GM12873 (cell line): ENCODE data around the gene SERTAD3.

Source experiments
- TF ChIP-seq, protein P1 (sequence below): IDR thresholded peaks from 2 replicates; pipeline ENCODE4 v1.5.1; 2012; ENCODE audit warnings: low read depth, mild to moderate bottlenecking, moderate library complexity, low read length, control low read depth; ENCODE audit not compliant: insufficient read depth; ENCODE audit errors: missing control alignments

The SERTAD3 gene

DNA sequence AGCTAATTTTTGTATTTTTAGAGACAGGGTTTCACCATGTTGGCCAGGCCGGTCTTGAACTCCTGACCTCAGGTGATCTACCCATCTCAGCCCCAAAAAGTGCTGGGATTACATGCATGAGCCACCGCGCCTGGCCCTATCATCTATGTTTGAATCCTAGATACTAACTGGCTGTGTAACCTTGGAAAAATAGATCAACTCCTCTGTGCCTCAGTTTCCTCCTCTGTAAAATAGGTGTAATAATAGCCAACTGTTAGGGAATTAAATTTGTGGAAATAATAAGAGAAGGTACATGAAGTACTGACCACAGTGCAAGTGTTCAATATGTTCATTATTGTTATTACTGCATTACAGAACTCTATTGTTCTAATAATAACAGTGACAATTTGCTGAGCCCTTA, 27.0 kb upstream of the SERTAD3 start:
- TF ChIP-seq, protein P1, sequence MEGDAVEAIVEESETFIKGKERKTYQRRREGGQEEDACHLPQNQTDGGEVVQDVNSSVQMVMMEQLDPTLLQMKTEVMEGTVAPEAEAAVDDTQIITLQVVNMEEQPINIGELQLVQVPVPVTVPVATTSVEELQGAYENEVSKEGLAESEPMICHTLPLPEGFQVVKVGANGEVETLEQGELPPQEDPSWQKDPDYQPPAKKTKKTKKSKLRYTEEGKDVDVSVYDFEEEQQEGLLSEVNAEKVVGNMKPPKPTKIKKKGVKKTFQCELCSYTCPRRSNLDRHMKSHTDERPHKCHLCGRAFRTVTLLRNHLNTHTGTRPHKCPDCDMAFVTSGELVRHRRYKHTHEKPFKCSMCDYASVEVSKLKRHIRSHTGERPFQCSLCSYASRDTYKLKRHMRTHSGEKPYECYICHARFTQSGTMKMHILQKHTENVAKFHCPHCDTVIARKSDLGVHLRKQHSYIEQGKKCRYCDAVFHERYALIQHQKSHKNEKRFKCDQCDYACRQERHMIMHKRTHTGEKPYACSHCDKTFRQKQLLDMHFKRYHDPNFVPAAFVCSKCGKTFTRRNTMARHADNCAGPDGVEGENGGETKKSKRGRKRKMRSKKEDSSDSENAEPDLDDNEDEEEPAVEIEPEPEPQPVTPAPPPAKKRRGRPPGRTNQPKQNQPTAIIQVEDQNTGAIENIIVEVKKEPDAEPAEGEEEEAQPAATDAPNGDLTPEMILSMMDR = no peak

DNA sequence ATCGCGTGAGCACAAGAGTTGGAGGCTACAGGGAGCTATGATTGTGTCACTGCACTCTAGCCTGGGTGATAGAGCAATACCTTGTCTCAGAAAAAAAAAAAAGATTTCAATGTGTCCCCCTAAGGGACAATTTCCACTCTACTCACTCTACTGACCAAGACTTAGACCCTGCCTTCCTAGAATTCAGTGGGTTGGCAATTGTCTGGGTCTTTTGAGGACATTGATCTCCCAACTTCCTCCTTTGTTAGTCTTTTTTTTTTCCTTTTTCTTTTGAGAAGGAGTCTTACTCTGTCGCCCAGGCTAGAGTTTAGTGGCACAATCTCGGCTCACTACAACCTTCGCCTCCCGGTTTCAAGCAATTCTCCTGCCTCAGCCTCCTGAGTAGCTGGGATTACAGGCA, 24.9 kb upstream of the SERTAD3 start:
- TF ChIP-seq, protein P1 = no peak

DNA sequence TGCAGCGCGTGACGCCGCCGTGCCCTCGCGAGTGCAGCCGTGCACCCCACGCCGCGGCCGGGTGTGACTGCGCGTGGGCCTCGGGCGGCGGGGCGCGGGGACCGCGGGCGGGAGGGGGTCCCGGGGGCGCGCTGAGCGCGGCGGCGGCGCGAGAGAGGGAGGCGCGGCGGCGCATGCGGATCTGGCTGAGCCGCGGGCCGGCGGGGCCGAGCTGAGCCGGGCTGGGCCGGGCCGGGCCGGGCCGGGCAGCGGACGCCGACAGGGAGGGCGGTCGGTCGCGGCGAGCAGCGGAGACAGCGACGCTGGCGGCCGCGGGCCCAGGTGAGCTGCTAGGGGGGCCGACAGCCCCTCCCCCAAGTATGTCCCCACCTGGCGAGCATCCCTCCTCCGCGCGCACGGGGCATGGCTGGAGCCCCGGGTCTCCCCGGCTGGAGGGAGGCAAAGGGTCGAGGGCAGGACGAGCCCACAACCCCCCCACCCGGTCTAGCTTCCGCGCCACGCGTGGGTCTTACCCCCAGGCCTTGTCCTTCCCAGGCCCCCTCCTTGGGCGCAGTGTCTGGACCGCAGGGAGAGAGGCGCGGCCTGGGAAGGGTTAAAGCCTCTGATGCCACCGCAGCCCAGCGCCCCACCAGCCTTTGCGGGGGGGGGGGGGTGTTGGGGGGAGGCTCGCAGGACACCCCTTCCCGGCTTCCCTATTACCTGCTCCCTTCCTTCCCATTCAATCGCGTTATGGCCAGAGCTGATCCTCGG, 23.0 kb upstream of the SERTAD3 start, which contains the start of gene SPTBN4:
TSS of gene SPTBN4 (plus strand) at position 17 of the 750 bp plus-strand sequence. CDS start 5,621 bp downstream, outside the sequence.
- TF ChIP-seq, protein P1 = no peak

DNA sequence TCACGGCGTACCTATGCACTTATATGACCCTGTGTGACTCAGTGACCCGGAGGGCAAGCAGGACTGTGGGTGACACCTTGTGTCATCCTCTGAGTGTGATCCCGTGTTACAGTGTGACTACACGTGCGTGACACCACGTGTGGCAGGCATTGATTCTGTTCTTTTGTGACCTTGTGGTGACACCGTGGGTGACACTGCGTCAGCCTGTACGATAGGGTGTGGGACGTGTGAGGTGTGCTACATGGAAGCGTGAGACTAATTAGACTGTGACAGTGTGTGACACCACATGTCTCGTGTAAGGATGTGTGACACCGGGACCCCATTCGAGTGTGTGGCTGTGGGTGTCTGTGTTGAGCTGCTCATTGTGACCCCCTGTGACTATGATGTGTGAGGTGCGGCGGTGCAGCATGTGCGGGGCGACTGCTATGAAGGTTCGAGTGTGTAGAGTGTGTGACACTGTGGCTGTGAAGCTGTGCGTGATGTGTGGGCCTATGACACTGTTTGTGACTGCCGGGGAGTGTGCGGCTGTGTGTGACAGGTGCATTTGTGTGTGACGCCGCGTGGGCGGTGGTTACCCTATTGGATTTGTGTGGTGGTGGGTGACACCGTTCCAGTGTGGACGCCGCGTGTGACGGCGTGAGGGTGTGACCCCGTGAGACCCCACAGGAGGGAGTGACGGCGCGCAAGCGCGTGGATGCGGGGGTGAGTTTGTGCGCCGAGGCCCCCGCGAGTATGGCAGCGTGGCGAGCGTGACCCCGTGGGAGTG, 22.3 kb upstream of the SERTAD3 start:
- TF ChIP-seq, protein P1 = no peak

DNA sequence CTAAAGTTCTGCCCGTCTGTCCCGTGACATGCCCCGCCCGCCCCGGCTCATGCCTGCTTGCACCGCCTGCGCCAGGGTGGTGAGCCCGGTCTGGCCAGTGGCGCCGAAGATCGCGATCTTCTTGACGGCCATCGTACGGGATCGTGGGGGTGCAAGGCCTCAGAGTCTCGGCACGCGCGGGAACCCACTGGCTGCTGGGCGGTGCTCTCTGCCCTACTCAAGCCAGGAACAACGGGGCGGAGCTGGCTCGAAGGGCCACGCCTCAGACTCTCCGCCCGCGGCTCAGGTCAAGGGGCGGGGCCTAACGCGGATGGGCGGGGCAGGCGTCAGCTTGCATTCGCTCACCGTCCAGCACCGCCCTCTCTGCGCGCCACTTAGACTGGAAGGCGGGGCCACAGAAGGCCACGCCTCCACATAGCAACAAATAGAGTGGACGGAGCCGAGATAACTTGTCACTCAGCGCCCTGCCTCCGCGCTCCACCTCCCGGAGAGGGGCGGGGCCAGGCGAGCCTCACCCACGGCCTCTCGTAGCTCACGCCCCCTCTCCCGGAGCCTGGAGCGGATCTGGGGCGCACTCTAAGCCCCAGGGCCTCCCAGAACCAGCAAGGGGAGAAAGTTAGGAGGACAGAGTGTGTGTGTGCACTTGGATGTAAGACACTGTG, 21.6 kb upstream of the SERTAD3 start, which contains the start of gene BLVRB:
TSS of gene BLVRB (minus strand) at position 189 of the 662 bp plus-strand sequence. CDS start at position 132, 57 bp downstream.
- TF ChIP-seq, protein P1 = no peak

DNA sequence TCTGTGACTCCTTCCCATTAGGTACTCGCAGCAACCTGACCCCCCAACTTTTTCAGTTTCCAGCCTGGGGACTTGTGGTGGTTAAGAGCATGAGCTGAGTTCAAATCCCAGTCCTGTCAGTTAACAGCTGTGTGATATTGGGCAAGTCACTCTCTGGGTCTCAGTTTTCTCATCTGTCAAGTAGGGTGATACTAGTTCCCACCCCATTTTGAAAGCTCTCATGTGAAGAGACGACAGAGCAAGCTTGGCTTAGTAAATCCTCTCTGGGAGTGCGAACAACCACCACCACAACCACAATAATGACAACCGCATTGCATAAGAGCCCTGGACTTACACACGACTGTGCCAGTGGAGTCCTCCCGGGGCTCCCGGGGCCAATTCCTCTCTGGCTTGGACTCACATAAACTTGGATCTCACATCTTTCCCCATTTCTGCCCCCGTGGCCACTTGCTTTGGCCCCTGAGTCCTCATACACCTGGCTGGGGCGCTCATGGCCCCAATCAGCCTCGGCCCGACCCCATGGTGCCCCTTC, 21.0 kb upstream of the SERTAD3 start:
- TF ChIP-seq, protein P1 = no peak
